Chondrocyte (in vitro differentiated cells): ENCODE results near the gene SREBF1. TPM values are rescaled to one million over a fixed set of nuclear protein-coding genes. Genes with fewer than 3 reads are reported as not detected.

Source experiments
- DNase-seq: peaks from one replicate; pipeline ENCODE4 v3.0.0; 2021; ENCODE audit warnings: mixed read lengths, low spot score
- H3K27ac Mint-ChIP-seq: one replicate; pipeline ENCODE4 v1.8.0; 2021; ENCODE audit warnings: mild to moderate bottlenecking, moderate library complexity, mixed read lengths; ENCODE audit not compliant: unreplicated experiment
- H3K27me3 Mint-ChIP-seq: 2 replicates; pipeline ENCODE4 v1.8.0; 2021; ENCODE audit warnings: low read depth, mixed read lengths
- H3K36me3 Mint-ChIP-seq: 2 replicates; pipeline ENCODE4 v1.8.0; 2021; ENCODE audit warnings: low read depth, mixed read lengths
- H3K4me1 Mint-ChIP-seq: 2 replicates; pipeline ENCODE4 v1.8.0; 2021; ENCODE audit warnings: low read depth, mild to moderate bottlenecking, mixed read lengths
- H3K4me3 Mint-ChIP-seq: one replicate; pipeline ENCODE4 v1.8.0; 2021; ENCODE audit warnings: mild to moderate bottlenecking, moderate library complexity, mixed read lengths; ENCODE audit not compliant: unreplicated experiment
- H3K9me3 Mint-ChIP-seq: 2 replicates; pipeline ENCODE4 v1.8.0; 2021; ENCODE audit warnings: low read depth, mixed read lengths
- total RNA-seq: library from RNA; stranded (reverse); gene quantifications from 3 replicates; pipeline ENCODE4 v1.2.1, GENCODE V29; 2021
- TF ChIP-seq, protein P1 (sequence below): fragments of 200-600 bp; sonication (generic); IDR thresholded peaks from 2 replicates; pipeline ENCODE4 v1.5.0; 2021; ENCODE audit warnings: antibody characterized with exemption, mild to moderate bottlenecking, moderate library complexity

Gene SREBF1
- total RNA-seq, 1 donor from 2014 or later, result 22.8 TPM

DNA sequence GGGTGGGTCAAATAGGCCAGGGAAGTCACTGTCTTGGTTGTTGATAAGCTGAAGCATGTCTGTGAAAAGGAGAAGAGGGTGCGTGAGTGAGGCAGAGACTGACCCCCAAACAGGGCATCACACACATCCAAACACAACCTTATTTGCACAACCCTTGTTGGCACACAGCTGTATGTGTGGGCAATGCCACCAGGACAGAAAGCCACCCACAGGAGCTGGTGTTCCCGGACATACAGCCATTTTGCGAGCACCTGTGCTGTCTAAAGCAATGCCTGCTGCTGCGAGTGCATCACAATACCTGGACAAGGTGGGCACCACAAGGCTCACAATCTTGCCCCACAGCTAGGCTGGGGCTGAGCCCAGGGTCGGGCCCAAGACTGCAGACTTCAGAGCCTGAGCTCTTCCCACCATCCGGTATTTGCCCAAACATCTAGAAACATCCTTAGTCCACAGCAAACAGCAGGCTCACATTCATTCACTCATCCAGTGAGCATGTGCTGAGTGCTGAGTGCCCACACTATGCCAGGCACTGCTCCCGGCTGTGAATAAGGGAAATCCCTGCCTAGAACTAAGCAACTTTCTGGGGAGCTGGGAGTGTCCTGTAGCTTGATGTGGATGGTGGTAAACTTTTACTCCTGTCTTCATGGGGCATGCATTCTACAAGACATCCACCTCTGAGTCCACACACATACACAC lies 16.2 kb downstream of the SREBF1 start:
- H3K9me3 Mint-ChIP-seq, result no peaks in the 10 kb centered on the region
- no peak overlapping the region for H3K27ac Mint-ChIP-seq
- DNase-seq, result no peak
- peaks cover 37% of the 10 kb centered on the region for H3K4me1 Mint-ChIP-seq
- peaks cover 2% of the 10 kb centered on the region for H3K36me3 Mint-ChIP-seq
- TF ChIP-seq, protein P1, sequence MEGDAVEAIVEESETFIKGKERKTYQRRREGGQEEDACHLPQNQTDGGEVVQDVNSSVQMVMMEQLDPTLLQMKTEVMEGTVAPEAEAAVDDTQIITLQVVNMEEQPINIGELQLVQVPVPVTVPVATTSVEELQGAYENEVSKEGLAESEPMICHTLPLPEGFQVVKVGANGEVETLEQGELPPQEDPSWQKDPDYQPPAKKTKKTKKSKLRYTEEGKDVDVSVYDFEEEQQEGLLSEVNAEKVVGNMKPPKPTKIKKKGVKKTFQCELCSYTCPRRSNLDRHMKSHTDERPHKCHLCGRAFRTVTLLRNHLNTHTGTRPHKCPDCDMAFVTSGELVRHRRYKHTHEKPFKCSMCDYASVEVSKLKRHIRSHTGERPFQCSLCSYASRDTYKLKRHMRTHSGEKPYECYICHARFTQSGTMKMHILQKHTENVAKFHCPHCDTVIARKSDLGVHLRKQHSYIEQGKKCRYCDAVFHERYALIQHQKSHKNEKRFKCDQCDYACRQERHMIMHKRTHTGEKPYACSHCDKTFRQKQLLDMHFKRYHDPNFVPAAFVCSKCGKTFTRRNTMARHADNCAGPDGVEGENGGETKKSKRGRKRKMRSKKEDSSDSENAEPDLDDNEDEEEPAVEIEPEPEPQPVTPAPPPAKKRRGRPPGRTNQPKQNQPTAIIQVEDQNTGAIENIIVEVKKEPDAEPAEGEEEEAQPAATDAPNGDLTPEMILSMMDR, result no peak
- no peak overlapping the region for H3K4me3 Mint-ChIP-seq
- H3K27me3 Mint-ChIP-seq, result no peaks in the 10 kb centered on the region

DNA sequence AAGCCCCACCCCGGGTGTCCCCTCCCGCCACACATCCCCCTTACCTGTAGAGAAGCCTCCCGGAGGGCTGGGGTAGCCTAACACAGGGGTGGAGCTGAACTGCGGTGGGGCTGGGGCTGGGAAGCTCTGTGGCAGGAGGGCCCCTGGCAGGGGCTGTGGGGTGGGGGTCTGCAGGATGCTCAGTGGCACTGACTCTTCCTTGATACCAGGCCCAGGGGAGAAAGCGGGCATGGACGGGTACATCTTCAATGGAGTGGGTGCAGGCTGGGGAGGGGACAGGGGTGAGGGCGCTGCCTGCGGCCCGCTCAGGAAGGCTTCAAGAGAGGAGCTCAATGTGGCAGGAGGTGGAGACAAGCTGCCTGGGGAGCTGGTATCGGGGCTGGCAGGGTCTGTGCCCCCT lies 16.7 kb downstream of the SREBF1 start:
- Mint-ChIP-seq H3K27me3 (no peaks in the 10 kb centered on the region), H3K4me1 (peaks cover 35% of the 10 kb centered on the region), H3K9me3 (no peaks in the 10 kb centered on the region), H3K36me3 (peaks cover 2% of the 10 kb centered on the region), H3K4me3 (no peak overlapping the region), H3K27ac (no peak overlapping the region)
- DNase-seq, result no peak
- TF ChIP-seq, protein P1, result no peak

DNA sequence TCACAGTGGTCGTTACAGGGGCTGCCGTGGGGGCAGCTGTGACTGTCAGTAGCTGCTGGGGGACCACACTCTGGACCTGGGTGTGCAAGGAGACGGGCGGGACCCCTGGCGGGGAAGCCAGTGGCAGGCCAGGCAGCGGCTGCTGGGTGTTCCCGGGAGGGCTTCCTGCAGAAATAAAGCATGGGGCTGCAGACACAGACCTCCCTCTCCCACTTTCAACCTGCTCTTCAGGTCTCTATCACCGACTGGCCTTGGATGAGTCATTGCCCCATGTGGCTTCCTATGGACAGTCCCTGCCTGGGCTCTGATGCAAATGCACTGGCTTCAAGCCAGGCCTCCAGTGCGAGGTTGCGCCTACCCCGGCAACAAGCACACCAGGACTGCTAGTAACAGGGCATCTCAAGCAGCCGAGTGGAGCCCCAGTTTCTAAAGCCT lies 17.2 kb downstream of the SREBF1 start:
- Mint-ChIP-seq H3K27ac (no peak overlapping the region), H3K4me1 (peaks cover 30% of the 10 kb centered on the region), H3K9me3 (no peaks in the 10 kb centered on the region), H3K27me3 (no peaks in the 10 kb centered on the region), H3K4me3 (no peak overlapping the region), H3K36me3 (peaks cover 2% of the 10 kb centered on the region)
- TF ChIP-seq, protein P1, result no peak
- no peak for DNase-seq

DNA sequence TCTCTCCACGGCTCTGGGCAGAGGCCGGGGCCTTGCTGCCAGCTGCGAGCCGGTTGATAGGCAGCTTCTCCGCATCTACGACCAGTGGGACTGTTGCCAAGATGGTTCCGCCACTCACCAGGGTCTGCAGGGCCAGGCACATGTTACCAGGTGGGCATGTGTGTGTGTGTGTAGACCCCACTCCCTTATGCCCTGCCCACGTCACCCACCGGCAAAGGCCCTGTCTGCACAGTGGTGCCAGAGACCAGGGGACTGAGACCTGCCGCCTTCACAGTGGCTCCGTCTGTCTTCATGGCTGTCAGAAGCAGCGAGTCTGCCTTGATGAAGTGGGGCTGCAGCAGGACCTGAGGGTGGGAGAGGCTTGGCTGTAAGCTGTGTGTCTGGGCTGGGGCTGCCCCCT lies 17.7 kb downstream of the SREBF1 start:
- H3K36me3 Mint-ChIP-seq, result peaks cover 2% of the 10 kb centered on the region
- peaks cover 26% of the 10 kb centered on the region for H3K4me1 Mint-ChIP-seq

DNA sequence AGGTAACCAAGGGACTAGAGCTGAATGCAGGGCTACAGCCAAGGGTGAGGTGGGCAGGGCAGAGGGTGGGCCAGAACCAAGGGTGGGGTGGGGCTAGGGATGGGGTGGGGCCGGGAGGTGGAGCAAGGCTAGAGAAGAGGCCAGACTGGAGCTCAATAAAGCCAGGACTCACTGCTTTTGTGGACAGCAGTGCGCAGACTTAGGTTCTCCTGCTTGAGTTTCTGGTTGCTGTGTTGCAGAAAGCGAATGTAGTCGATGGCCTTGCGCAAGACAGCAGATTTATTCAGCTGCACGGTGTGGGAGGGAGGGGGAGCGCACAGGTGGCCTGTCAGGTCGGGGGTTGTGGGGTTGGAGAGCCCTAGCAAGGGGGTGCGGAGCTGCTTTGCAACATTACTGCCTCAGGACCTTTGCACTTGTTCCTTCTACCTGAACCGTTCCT lies 18.7 kb downstream of the SREBF1 start:
- Mint-ChIP-seq H3K4me1 (peaks cover 20% of the 10 kb centered on the region), H3K36me3 (peaks cover 2% of the 10 kb centered on the region), H3K9me3 (no peaks in the 10 kb centered on the region), H3K4me3 (no peak overlapping the region), H3K27ac (no peak overlapping the region), H3K27me3 (no peaks in the 10 kb centered on the region)
- no peak for DNase-seq
- TF ChIP-seq, protein P1, result no peak

More for the DNA sequence above, 17.7 kb downstream of the SREBF1 start:
- H3K4me3 Mint-ChIP-seq, result no peak overlapping the region
- H3K9me3 Mint-ChIP-seq, result no peaks in the 10 kb centered on the region
- DNase-seq, result no peak
- no peaks in the 10 kb centered on the region for H3K27me3 Mint-ChIP-seq
- no peak overlapping the region for H3K27ac Mint-ChIP-seq
- TF ChIP-seq, protein P1, result no peak
